ENCODE measurements around the gene C3orf70. TPM values are rescaled to one million over a fixed set of nuclear protein-coding genes. Genes with fewer than 3 reads are reported as not detected.

Gene C3orf70
- total and polyA plus RNA-seq, 9 donors: 3.5 to 17.7 (median 7.6) TPM

- DNase-seq: no peak
- Histone ChIP-seq H3K4me3 (no peak overlapping the region), H3K27me3 (no peaks in the 10 kb centered on the region), H3K27ac (no peak overlapping the region), H3K36me3 (no peaks in the 10 kb centered on the region), H3K4me1 (ENCODE audit: insufficient read depth) (peaks cover 1% of the 10 kb centered on the region), H3K9me3 (no peaks in the 10 kb centered on the region)
- TF ChIP-seq CTCF (IDR thresholded peaks at IDR 0.05) (no peak), POLR2A (IDR thresholded peaks at IDR 0.05) (no peak), EP300 (IDR thresholded peaks at IDR 0.05) (no peak)
- 71 to 82% (median 76%) methylated on average over 1 of the region's 1 CpG for WGBS, 3 donors
- intact Hi-C loops (cut with DNase I): loop anchor here in 1 of 4 donors (10.0 kb wide), 1 partner anchor 66 kb away; no protein-coding TSS in a partner anchor
Observed at GRCh38 chr3:185150561-185150960, 2.3 kb downstream of the C3orf70 start.

GRCh38 chr3:185149591-185149990 is 3.3 kb downstream of the C3orf70 start:
- no peak overlapping the region for H3K4me3 ChIP-seq
- DNase-seq: no peak
- no peaks in the 10 kb centered on the region for H3K9me3 ChIP-seq
- WGBS, 3 donors: 21 to 32% (median 27%) methylated on average over 3 of the region's 3 CpGs
- intact Hi-C loops (cut with DNase I): no loop called here
- peaks cover 1% of the 10 kb centered on the region for H3K4me1 ChIP-seq (ENCODE audit: insufficient read depth)
- H3K27ac ChIP-seq: no peak overlapping the region
- no peaks in the 10 kb centered on the region for H3K36me3 ChIP-seq
- no peaks in the 10 kb centered on the region for H3K27me3 ChIP-seq
- TF ChIP-seq CTCF (IDR thresholded peaks at IDR 0.05) (no peak), EP300 (IDR thresholded peaks at IDR 0.05) (no peak), POLR2A (IDR thresholded peaks at IDR 0.05) (no peak)

- Histone ChIP-seq H3K36me3 (no peaks in the 10 kb centered on the region), H3K9me3 (no peaks in the 10 kb centered on the region), H3K27ac (no peak overlapping the region), H3K4me3 (no peak overlapping the region), H3K27me3 (no peaks in the 10 kb centered on the region), H3K4me1 (ENCODE audit: insufficient read depth) (peaks cover under 1% of the 10 kb centered on the region)
- 79 to 84% (median 80%) methylated on average over 6 of the region's 6 CpGs for WGBS, 3 donors
- intact Hi-C loops (cut with DNase I): no loop called here
- DNase-seq: no peak
- no peak for TF ChIP-seq POLR2A (IDR thresholded peaks at IDR 0.05)
- no peak for TF ChIP-seq EP300 (IDR thresholded peaks at IDR 0.05)
- no peak for TF ChIP-seq CTCF (IDR thresholded peaks at IDR 0.05)
Observed at GRCh38 chr3:185145511-185145910, 7.3 kb downstream of the C3orf70 start.

- no peak for TF ChIP-seq POLR2A (IDR thresholded peaks at IDR 0.05)
- no peak for TF ChIP-seq EP300 (IDR thresholded peaks at IDR 0.05)
- TF ChIP-seq CTCF (IDR thresholded peaks at IDR 0.05): no peak
- 91 to 98% (median 91%) methylated on average over 3 of the region's 3 CpGs for WGBS, 3 donors
- Histone ChIP-seq H3K4me1 (ENCODE audit: insufficient read depth) (no peaks in the 10 kb centered on the region), H3K9me3 (no peaks in the 10 kb centered on the region), H3K4me3 (no peak overlapping the region), H3K27ac (no peak overlapping the region), H3K27me3 (no peaks in the 10 kb centered on the region), H3K36me3 (no peaks in the 10 kb centered on the region)
- intact Hi-C loops (cut with DNase I): no loop called here
- DNase-seq: no peak
Observed at GRCh38 chr3:185144784-185145183, 8.1 kb downstream of the C3orf70 start.
